A673 (cell line): ENCODE measurements around the gene SCN10A. TPM values are rescaled to one million over a fixed set of nuclear protein-coding genes. Genes with fewer than 3 reads are reported as not detected.

Experiments used
- BruUV-seq: library from RNA; stranded (reverse); fragments of 400-500 nt; replicated peaks from 2 replicates; lab custom pipeline; 2021; lab: Mats Ljungman, UMichigan
- CTCF ChIA-PET: fragments of 300-600 bp; sonication (Branson Sonifier 250); formaldehyde crosslinking; loops from one replicate; lab custom pipeline; 2022; ENCODE audit warnings: antibody characterized with exemption; lab: Charles Lee
- POLR2A ChIA-PET: fragments of 300-600 bp; sonication (Branson Sonifier 250); formaldehyde crosslinking; loops from one replicate; lab custom pipeline; 2022; ENCODE audit warnings: antibody characterized with exemption; ENCODE audit not compliant: low non-redundant PET; lab: Charles Lee
- DNase-seq: peaks from one replicate; pipeline ENCODE4 v3.0.0-alpha.2; 2015; ENCODE audit warnings: low spot score
- H3K27ac ChIP-seq: fragments of 200-600 bp; sonication (generic); 2 replicates; pipeline ENCODE4 v1.5.1; 2016; ENCODE audit warnings: mixed run types, low read depth, mild to moderate bottlenecking, mixed read lengths, antibody characterized with exemption, low read length; ENCODE audit not compliant: poor library complexity, severe bottlenecking
- H3K27me3 ChIP-seq: fragments of 200-600 bp; sonication (generic); replicated peaks from 2 replicates; pipeline ENCODE4 v1.6.1; 2017; ENCODE audit warnings: mixed run types, low read depth, mild to moderate bottlenecking, mixed read lengths, antibody characterized with exemption, low read length; ENCODE audit not compliant: insufficient read depth, poor library complexity
- H3K36me3 ChIP-seq: fragments of 200-600 bp; sonication (generic); 2 replicates; pipeline ENCODE4 v1.6.1; 2016; ENCODE audit warnings: mixed run types, mild to moderate bottlenecking, mixed read lengths, antibody characterized with exemption, low read length; ENCODE audit not compliant: insufficient read depth, poor library complexity, severe bottlenecking
- H3K4me1 ChIP-seq: fragments of 200-600 bp; sonication (generic); 2 replicates; pipeline ENCODE4 v1.6.1; 2017; ENCODE audit warnings: mixed run types, mild to moderate bottlenecking, mixed read lengths, antibody characterized with exemption, low read length; ENCODE audit not compliant: insufficient read depth, poor library complexity, severe bottlenecking
- H3K4me3 ChIP-seq: fragments of 200-600 bp; sonication (generic); 2 replicates; pipeline ENCODE4 v1.5.1; 2016; ENCODE audit warnings: low read depth, mixed run types, mild to moderate bottlenecking, mixed read lengths, low read length; ENCODE audit not compliant: poor library complexity, severe bottlenecking
- H3K9me3 ChIP-seq: fragments of 200-600 bp; sonication (generic); 2 replicates; pipeline ENCODE4 v1.6.1; 2016; ENCODE audit warnings: mixed run types, low read depth, mild to moderate bottlenecking, mixed read lengths, antibody characterized with exemption, low read length; ENCODE audit not compliant: poor library complexity, severe bottlenecking
- CTCF ChIP-seq: fragments of 300-800, 200-600 bp; sonication (generic); conservative IDR thresholded peaks from 2 replicates; pipeline ENCODE4 v1.5.1; 2017; ENCODE audit warnings: low read depth, mild to moderate bottlenecking, antibody characterized with exemption, low read length, moderate library complexity, mixed read lengths
- EZH2 ChIP-seq: fragments of 200-600 bp; sonication (generic); IDR thresholded peaks from 2 replicates; pipeline ENCODE4 v1.6.1; 2017; ENCODE audit warnings: borderline replicate concordance, low read depth, mild to moderate bottlenecking, mixed read lengths, antibody characterized with exemption, low read length; ENCODE audit not compliant: poor library complexity, severe bottlenecking
- intact Hi-C: fragments of 100-400 bp; cut with micrococcal nuclease; formaldehyde crosslinking; loops from one replicate; pipeline ENCODE4 v1.10.0; 2022; ENCODE audit not compliant: unreplicated experiment
- total RNA-seq: library from RNA; stranded (reverse); gene quantifications from 2 replicates; pipeline ENCODE4 v1.2.3, GENCODE V29; 2021

SCN10A gene
- total RNA-seq, 1 experiment from 2014 or later: not detected

DNA sequence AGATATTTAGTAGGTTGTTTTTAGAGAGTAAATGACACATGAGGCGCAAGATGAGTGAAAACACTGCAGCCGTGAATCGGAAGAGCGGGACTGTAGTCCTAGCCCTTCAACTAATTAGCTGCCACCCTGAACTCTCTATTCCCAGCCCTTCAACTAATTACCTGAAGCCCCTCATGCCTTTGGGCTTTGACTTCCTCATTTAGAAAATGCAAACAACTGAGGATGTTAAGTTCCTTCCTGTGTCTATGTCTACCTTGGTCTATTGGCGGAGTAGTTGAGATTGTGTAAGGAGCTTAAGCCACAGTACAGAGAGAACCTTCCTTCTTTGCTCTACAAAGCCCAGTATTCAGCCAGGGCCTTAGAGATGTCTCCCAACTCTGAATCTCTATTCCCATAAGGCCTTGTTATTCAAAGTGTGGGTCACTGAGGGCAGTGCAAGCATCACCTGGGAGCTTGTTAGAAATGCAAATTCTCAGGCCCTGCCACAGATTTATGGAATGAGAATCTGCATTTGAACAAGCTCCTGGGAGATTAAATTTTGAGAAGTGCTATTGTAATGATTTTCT is 94.7 kb downstream of the SCN10A start:
- no peaks in the 10 kb centered on the region for H3K36me3 ChIP-seq
- no peak overlapping the region for H3K27ac ChIP-seq
- H3K4me1 ChIP-seq: no peaks in the 10 kb centered on the region
- intact Hi-C loops: no loop called here
- no peaks in the 10 kb centered on the region for H3K9me3 ChIP-seq
- BruUV-seq: no TSS peak
- no peak for DNase-seq
- no peak overlapping the region for H3K4me3 ChIP-seq
- POLR2A ChIA-PET: no interaction called here
- H3K27me3 ChIP-seq: no peaks in the 10 kb centered on the region
- CTCF ChIA-PET: no interaction called here
- no peak for TF ChIP-seq EZH2
- no peak for TF ChIP-seq CTCF

GRCh38 chr3:38720465-38720864 is 95.6 kb downstream of the SCN10A start:
- ChIA-PET POLR2A (no interaction called here), CTCF (no interaction called here)
- intact Hi-C loops: no loop called here
- Histone ChIP-seq H3K4me1 (no peaks in the 10 kb centered on the region), H3K27me3 (no peaks in the 10 kb centered on the region), H3K9me3 (no peaks in the 10 kb centered on the region), H3K36me3 (no peaks in the 10 kb centered on the region), H3K4me3 (no peak overlapping the region), H3K27ac (no peak overlapping the region)
- no TSS peak for BruUV-seq
- no peak for DNase-seq
- TF ChIP-seq EZH2 (no peak), CTCF (no peak)

DNA sequence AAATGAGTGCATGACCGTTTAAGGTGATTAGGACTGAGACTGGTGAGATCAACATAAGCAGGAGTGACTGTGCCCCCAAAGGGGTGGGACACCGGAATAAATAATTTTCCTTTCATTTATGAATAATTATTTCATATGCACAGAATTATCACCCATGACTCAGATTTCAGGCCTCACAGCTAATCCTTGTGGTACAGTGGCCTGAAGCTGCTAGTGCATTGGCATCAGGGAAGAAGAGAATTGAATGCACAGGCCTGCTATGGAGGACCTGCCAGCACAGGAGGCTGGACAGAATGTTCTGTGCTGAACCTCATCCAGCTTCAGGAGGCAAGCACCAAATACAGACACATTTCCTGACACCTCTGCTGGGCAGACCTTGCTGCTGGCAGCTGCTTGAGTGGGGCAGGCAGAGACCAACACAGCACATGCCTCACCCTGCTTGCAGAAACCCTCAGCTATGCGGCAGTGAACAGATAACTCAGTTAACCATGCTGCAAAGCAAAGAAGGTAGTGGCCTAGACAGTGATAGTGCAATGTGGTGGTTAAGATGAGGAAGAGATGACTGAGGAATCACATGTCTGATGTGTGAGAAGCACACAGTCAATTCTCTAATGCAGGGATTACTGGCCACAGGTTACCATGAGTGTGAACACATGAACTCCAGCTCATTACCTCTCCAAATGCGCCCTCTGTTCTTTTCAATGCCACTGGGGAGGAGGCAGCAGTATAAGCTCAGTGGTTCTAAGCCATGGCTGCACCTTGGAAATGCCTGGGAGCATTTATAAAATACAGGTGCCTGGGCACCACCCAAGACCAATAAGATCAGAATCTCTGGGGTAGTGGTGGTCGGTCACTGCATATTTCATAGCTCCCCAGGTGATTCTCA is 98.4 kb downstream of the SCN10A start:
- H3K36me3 ChIP-seq: no peaks in the 10 kb centered on the region
- no peak overlapping the region for H3K27ac ChIP-seq
- H3K9me3 ChIP-seq: no peaks in the 10 kb centered on the region
- ChIA-PET POLR2A (no interaction called here), CTCF (no interaction called here)
- intact Hi-C loops: no loop called here
- TF ChIP-seq CTCF (no peak), EZH2 (no peak)
- DNase-seq: no peak
- no peak overlapping the region for H3K4me3 ChIP-seq
- H3K4me1 ChIP-seq: no peaks in the 10 kb centered on the region
- no peaks in the 10 kb centered on the region for H3K27me3 ChIP-seq
- BruUV-seq: no TSS peak
